T follicular helper cell (primary cell): Measurements from ENCODE around the gene CAMK2B.
"Not testable (repeated sequence)": the region's sequence is repeated elsewhere in the genome, so short reads cannot be mapped to it uniquely, and the experiment has no call there.

Experiments
- DNase-seq: peaks from one replicate; pipeline ENCODE4 v3.0.0-alpha.2; 2020; ENCODE audit warnings: low read depth

The CAMK2B gene

DNA sequence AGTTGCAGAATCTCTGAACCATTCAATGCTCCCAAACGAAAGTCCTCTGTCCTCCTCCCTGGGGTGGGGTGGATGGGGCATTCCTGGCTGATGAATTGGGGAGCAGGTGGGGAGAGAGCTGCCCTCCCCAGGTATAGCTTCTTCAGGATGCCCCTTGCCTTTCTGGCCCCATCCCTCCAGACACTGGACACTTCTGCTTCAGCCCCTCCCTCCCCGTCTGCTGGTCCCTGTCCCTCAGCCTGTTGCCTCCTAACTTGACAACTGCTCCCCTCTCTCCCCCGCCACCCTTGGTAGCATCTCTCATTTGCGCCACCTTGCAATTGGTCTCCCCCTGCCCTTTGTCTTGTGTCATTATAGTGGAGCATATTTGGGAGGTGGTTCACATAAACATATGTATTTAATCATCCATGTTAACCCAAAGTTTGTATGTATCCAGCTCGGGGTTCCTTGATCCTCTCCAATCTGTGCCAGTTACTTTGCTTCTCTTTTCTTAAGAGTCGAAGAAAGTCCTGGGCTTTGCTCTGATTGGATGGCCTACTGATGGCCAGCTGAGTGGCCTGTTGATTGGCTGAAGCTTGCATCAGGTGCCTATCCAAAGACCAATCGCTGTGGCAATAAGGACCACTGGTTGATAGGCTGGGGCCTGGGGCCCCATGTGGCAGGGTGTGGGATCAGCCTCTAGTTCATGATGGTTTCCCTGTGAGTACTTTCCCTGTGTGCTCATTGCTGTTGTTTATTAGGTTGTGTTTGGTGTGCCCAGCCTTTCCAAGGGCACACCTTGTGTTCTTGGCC is 132.2 kb downstream of the CAMK2B start:
- DNase-seq = no peak

DNA sequence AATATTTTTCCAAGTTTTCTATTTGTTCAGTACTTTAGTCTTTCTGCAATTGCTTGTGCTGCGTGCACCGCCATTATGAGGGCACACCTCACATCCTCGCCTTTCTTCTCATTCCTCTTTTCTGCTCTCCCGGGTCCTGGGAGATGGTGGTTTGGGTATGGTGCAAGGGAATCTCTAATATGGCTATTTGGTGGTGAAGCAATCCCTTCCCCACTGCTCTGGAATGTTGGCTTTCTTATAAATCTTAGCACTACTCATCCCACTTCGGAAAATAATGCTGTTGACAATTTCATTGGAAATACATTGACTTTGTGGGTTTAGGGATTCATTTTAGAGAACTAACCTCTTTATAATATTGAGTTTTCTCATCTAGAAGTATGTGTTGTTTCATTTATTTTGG is 134.2 kb downstream of the CAMK2B start:
- DNase-seq = no peak

DNA sequence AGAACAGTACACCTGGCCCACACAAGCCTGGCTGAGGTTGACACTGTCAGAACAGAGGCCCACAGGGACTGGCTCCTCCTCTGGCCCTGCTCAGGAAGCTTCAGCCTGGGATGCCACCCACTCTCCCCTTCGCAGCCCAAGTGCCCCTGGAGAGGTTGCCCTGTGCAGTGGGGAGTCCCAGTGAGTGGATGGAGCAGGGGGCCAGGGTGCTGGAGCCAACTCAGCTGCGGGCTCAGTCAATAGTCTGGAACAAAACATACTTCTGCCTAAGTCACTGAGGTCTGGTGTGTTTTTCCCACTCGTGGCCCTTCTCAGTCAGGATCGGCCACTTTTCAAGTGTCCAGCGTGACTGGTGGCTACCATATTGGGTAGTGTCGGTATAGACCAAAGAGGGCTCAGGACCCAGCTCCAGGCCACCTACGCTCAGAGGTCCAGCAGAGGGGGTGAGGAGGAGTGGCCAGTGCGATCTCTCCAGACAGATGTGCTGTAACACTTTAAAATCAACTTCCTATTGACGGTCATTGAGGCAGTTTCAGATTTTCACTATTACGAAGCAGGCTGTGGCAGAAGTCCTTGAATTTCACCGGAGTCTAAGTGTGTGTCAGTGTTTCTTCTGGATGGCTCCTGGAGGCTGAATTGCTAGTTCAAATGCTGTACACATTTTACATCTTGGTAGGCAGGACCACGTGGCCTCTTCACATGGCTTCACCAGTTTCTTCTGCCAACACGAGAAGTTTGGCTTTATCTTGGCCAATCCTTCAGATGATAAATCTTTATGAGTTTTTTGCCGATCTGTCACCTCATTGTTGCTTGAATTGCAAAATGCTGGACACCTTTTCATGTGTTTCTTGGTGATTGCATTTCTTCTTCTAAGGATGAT is 135.2 kb downstream of the CAMK2B start:
- DNase-seq = no peak

DNA sequence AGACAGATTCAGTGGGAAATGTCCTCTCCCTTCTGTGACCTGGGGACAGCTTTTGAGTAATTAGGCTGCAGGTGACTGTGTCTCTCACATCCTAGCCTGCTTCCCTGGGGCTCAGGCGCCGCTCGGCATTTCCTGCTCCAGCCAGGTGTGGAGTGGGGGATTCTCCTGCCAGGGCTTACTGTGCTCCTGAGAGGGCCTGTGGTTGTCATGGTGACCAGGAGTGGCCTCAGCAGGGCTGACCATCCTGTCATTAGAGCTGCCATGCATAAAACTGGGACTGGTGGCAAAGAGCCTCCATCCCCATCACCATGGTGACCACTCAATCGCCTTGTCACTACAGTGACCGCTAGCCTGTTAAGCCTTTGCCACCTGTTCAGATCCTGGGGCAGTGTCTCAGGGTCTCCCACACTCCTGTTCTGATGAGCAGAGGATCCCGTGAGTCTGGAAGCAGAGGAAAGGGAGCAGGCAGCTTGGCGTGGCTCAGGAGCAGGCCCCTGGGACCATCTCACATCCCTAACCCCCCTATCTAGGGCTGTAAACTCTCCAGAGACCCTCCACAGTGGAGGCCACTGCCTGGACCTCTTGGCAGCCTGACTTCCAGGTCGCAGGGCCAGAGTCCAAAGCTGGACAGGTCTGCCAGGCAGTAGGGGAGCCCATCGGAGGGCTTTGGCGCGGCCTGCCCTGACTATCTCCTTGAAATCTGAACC is 136.0 kb downstream of the CAMK2B start, which contains the start of gene GCK:
TSS of gene GCK (minus strand) at position 154 of the 707 bp plus-strand sequence. CDS start 486 bp downstream, outside the sequence.
- DNase-seq = no peak

DNA sequence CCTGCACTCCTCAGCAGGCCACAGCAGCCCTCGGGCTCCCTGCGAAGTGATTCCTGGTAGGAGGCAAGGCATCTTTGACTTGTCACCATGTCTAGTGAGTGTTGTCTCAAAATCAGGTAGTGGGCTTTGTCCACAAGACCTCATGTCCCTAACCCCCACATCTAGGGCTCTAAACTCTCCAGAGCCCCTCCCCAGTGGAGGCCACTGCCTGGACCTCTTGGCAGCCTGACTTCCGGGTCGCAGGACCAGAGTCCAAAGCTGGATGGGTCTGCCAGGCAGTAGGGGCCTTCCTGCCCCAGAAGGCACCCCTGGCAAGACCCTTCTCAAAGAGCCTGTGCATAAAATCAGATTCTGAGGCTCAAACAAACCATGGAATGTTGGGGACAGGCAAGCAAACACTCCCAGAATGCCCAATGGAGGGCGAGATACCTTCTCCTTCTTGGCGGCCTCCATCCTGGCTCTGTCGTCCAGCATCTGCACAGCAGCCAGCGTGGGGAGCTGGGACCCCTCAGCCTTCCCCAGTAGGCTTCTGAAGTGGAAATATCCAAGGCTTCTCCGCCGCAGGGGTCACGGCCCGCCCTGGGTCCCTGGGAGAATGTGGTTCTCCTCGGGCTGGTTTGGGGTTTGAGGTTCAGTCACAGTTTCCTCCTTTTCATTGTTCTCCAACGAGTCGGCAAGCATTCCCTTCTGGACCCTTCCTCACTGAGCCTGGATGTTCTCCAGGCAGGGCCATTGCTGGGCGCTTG is 136.7 kb downstream of the CAMK2B start:
- no peak for DNase-seq

- no peak for DNase-seq
These were observed 137.6 kb downstream of the CAMK2B start for GRCh38 chr7:44187636-44188416.

DNA sequence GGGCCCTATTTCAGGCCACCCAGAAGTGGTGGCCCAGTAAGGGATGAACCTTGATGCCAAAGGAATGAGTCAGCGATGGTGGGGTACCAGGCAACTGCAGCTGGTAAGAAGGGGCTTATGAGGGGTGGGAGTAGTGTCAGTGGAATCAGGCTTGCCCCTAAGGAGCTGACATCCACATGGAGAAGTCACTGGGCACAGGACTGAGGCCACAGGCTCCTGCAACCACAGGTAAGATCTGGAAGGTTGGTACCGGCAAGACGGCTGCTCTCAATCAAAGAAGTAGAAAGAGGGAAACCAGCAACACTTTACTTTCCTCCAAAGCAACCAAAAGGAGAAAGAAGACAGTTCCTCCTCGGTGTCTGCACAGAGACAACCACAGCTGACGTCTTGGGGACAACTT is 138.7 kb downstream of the CAMK2B start:
- no peak for DNase-seq

- no peak for DNase-seq
These were observed 139.7 kb downstream of the CAMK2B start for GRCh38 chr7:44185729-44186128.

DNA sequence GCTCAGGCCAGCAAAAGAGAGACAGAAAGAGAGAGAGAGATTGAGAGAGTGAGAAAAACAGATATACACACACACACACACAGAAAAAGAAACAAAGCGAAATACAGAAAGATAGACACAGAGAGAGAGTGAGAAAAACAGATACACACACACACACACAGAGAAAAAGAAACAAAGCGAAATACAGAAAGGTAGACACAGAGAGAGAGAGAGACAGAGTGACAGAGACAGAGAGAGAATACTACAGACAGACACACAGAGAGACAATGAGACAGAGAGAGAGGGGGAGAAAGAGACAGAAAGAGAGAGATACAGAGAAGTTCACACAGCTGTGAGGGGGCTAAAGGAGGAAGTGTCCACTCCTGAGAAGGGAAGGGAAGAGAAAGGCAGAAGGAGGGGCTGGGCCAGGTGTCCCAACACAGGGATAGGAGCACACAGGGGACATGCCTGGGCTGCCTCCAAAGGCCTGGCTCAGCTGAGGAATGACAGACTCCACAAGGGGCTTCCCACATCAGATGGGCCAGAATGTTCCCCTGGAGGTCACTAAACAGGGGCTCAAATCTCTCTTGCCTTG is 140.4 kb downstream of the CAMK2B start:
- DNase-seq = no peak

GRCh38 chr7:44184206-44184872 is 141.1 kb downstream of the CAMK2B start:
- no peak for DNase-seq

- no peak for DNase-seq
These were observed 142.0 kb downstream of the CAMK2B start for GRCh38 chr7:44183386-44183785.

- no peak for DNase-seq
These were observed 142.6 kb downstream of the CAMK2B start for GRCh38 chr7:44182827-44183226.

DNA sequence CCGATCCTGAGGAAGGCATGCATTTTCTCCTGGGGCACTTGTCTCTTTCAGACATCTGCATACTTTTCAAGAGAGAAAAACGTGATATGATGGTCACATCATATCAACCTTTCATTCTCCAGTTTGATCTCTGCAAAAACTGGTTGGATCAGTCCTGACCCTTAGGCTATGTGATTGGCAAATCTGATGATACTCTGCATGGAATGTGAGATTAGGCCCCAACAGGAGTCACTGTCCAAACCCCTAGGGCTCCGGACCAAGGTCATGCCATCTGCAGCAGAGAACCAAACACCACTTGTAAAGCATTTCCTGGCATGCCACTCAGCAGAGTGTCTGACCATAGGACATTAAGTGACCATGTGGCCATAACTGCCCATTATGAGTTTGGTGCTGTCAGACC is 144.8 kb downstream of the CAMK2B start:
- no peak for DNase-seq

- no peak for DNase-seq
These were observed 147.7 kb downstream of the CAMK2B start for GRCh38 chr7:44177570-44178131.

GRCh38 chr7:44176486-44176885 is 148.9 kb downstream of the CAMK2B start:
- no peak for DNase-seq

- DNase-seq = no peak
These were observed 149.7 kb downstream of the CAMK2B start for GRCh38 chr7:44175730-44176129.

- not testable (repeated sequence) for DNase-seq
These were observed 150.8 kb downstream of the CAMK2B start for GRCh38 chr7:44174694-44174948.

- no peak for DNase-seq
These were observed 151.3 kb downstream of the CAMK2B start for GRCh38 chr7:44173911-44174693.

DNA sequence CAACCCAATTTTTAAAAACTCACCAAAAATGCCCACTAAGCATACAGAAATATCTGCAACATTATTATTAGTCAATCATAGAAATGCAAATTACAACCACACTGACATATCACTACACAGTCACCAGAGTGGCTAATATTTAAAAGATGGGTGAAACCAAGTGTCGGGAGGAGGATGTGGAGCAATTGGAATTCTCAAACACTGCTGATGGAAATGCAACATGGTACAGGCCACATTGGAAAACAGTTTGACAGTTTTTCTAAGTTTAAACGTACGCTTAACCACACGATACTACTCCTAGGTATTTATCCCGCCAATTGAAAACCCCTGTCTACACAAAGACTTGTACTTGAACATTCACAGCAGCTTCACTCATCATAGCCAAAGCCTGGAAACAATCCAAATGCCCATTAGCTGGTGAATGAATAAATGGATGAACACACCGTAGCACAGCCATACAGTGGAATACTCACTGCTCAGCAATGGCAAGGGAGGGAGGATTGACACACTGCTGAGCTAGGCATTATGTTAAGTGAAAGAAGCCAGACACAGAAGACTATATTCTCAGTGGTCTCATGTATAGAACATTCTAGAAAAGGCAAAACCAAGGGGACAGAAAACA is 152.5 kb downstream of the CAMK2B start:
- no peak for DNase-seq
